ENCODE measurements around the gene GSK3B. TPM values are rescaled to one million over a fixed set of nuclear protein-coding genes. Genes with fewer than 3 reads are reported as not detected.

The GSK3B gene
- total RNA-seq, 1 experiment from 2014 or later, result 67.1 TPM

DNA sequence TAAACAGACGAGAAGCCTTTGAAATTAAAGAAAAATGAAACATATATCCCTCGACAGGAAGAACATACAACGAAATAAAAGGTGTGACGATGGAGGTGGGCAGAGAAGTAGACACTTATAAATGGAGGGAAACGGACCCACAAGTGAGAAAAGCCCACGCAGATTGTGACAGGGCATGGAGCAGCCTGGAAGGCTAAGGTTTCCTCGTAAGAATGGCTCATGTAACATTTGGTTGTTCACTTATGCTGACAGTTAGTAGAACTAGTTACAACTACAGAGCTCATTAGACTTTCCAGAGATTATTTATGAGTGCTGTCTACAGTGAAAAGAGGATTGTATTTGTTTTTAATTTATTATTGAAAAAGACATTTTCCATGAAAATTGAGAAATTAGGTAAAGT is 229.8 kb downstream of the GSK3B start:
- H3K27ac ChIP-seq (ENCODE audit: low read length), result no peak overlapping the region
- no peaks in the 10 kb centered on the region for H4K20me1 ChIP-seq (ENCODE audit: insufficient read depth, low read depth, low read length)
- no peak overlapping the region for H3K9ac ChIP-seq (ENCODE audit: low read length)
- H2AFZ ChIP-seq (ENCODE audit: low read length), result no peak overlapping the region
- no peaks in the 10 kb centered on the region for H3K9me2 ChIP-seq (replicated peaks; ENCODE audit: insufficient read depth, low read length)
- no peak overlapping the region for H3K4me2 ChIP-seq (ENCODE audit: low read depth, low read length, poor library complexity, severe bottlenecking)
- H3K27me3 ChIP-seq (ENCODE audit: low read length), result no peaks in the 10 kb centered on the region
- DNase-seq, result no peak
- H3K36me3 ChIP-seq (ENCODE audit: insufficient read depth, low read length), result peaks cover 42% of the 10 kb centered on the region
- no peaks in the 10 kb centered on the region for H3K9me3 ChIP-seq (ENCODE audit: low read length)
- H3K79me2 ChIP-seq (ENCODE audit: low read length), result peaks cover 63% of the 10 kb centered on the region
- peaks cover 6% of the 10 kb centered on the region; the same call in 1 of the 2 replicates for H3K4me1 ChIP-seq (ENCODE audit: low read length)
- no peak overlapping the region for H3K4me3 ChIP-seq (ENCODE audit: low read length)

DNA sequence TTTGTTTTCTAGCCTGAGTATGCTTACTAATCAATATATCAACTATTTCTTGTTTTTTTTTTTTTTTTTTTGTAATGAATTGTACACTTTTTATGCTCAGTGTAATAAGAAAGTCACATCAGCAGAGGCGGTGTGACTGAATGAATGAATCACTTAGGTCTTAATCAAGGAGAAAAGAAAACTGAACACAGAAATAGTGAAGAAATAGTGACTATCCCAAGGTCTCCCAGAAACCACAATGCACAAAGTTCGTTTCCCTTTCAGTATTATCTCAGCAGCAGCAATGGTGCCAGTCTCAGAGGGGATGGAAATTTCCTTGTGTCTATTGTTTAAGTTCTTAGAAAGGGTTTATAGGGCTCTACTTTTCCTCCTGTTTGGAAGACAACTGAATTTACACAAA is 231.6 kb downstream of the GSK3B start:
- no peak overlapping the region for H3K9ac ChIP-seq (ENCODE audit: low read length)
- H3K9me2 ChIP-seq (replicated peaks; ENCODE audit: insufficient read depth, low read length), result no peaks in the 10 kb centered on the region
- no peak overlapping the region for H3K4me3 ChIP-seq (ENCODE audit: low read length)
- no peak overlapping the region for H3K27ac ChIP-seq (ENCODE audit: low read length)
- no peaks in the 10 kb centered on the region for H3K4me1 ChIP-seq (ENCODE audit: low read length)
- H3K4me2 ChIP-seq (ENCODE audit: low read depth, low read length, poor library complexity, severe bottlenecking), result no peak overlapping the region
- no peaks in the 10 kb centered on the region for H4K20me1 ChIP-seq (ENCODE audit: insufficient read depth, low read depth, low read length)
- peaks cover 62% of the 10 kb centered on the region for H3K79me2 ChIP-seq (ENCODE audit: low read length)
- no peak overlapping the region for H2AFZ ChIP-seq (ENCODE audit: low read length)
- DNase-seq, result no peak
- H3K36me3 ChIP-seq (ENCODE audit: insufficient read depth, low read length), result peaks cover 57% of the 10 kb centered on the region
- H3K9me3 ChIP-seq (ENCODE audit: low read length), result peaks cover 6% of the 10 kb centered on the region; the same call in 1 of the 2 replicates
- no peaks in the 10 kb centered on the region for H3K27me3 ChIP-seq (ENCODE audit: low read length)

- Histone ChIP-seq H3K79me2 (ENCODE audit: low read length) (peaks cover 61% of the 10 kb centered on the region), H4K20me1 (ENCODE audit: insufficient read depth, low read depth, low read length) (no peaks in the 10 kb centered on the region), H3K4me2 (ENCODE audit: low read depth, low read length, poor library complexity, severe bottlenecking) (no peak overlapping the region), H3K9me3 (ENCODE audit: low read length) (peaks cover 6% of the 10 kb centered on the region; the same call in 1 of the 2 replicates), H3K27me3 (ENCODE audit: low read length) (no peaks in the 10 kb centered on the region), H3K9ac (ENCODE audit: low read length) (no peak overlapping the region), H3K4me3 (ENCODE audit: low read length) (no peak overlapping the region), H3K36me3 (ENCODE audit: insufficient read depth, low read length) (peaks cover 61% of the 10 kb centered on the region), H3K27ac (ENCODE audit: low read length) (no peak overlapping the region), H3K4me1 (ENCODE audit: low read length) (no peaks in the 10 kb centered on the region), H2AFZ (ENCODE audit: low read length) (no peak overlapping the region), H3K9me2 (replicated peaks; ENCODE audit: insufficient read depth, low read length) (no peaks in the 10 kb centered on the region)
- DNase-seq, result no peak
Observed at GRCh38 chr3:119861681-119862080, 232.6 kb downstream of the GSK3B start.

- no peaks in the 10 kb centered on the region for H4K20me1 ChIP-seq (ENCODE audit: insufficient read depth, low read depth, low read length)
- no peaks in the 10 kb centered on the region for H3K4me1 ChIP-seq (ENCODE audit: low read length)
- no peaks in the 10 kb centered on the region for H3K27me3 ChIP-seq (ENCODE audit: low read length)
- H2AFZ ChIP-seq (ENCODE audit: low read length), result no peak overlapping the region
- peaks cover 62% of the 10 kb centered on the region for H3K79me2 ChIP-seq (ENCODE audit: low read length)
- no peak overlapping the region for H3K27ac ChIP-seq (ENCODE audit: low read length)
- H3K9me2 ChIP-seq (replicated peaks; ENCODE audit: insufficient read depth, low read length), result no peaks in the 10 kb centered on the region
- H3K4me3 ChIP-seq (ENCODE audit: low read length), result no peak overlapping the region
- peaks cover 6% of the 10 kb centered on the region; the same call in 1 of the 2 replicates for H3K9me3 ChIP-seq (ENCODE audit: low read length)
- DNase-seq, result no peak
- no peak overlapping the region for H3K9ac ChIP-seq (ENCODE audit: low read length)
- no peak overlapping the region for H3K4me2 ChIP-seq (ENCODE audit: low read depth, low read length, poor library complexity, severe bottlenecking)
- peaks cover 56% of the 10 kb centered on the region for H3K36me3 ChIP-seq (ENCODE audit: insufficient read depth, low read length)
Observed at GRCh38 chr3:119859728-119860127, 234.5 kb downstream of the GSK3B start.

DNA sequence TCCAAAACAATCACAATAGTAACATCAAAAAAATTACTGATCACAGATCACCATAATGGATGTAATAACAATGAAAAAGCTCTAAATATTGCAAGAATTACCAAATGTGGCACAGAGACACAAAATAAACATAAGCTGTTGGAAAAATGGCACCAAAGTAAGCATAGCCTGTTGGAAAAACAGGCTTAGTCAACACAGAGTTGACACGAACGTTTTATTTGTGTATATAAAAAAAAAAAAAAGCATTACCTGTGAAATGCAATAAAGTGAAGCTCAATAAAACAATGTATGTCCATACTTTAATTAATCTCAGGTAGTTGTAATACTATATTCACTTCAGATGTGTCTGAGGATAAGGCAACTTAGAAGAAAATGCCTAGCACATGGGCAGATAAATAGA is 235.3 kb downstream of the GSK3B start:
- Histone ChIP-seq H3K36me3 (ENCODE audit: insufficient read depth, low read length) (peaks cover 54% of the 10 kb centered on the region), H3K4me1 (ENCODE audit: low read length) (no peaks in the 10 kb centered on the region), H3K27ac (ENCODE audit: low read length) (no peak overlapping the region), H3K9me3 (ENCODE audit: low read length) (peaks cover 6% of the 10 kb centered on the region; the same call in 1 of the 2 replicates), H3K9ac (ENCODE audit: low read length) (no peak overlapping the region), H4K20me1 (ENCODE audit: insufficient read depth, low read depth, low read length) (no peaks in the 10 kb centered on the region), H3K27me3 (ENCODE audit: low read length) (no peaks in the 10 kb centered on the region), H3K9me2 (replicated peaks; ENCODE audit: insufficient read depth, low read length) (no peaks in the 10 kb centered on the region), H3K79me2 (ENCODE audit: low read length) (peaks cover 62% of the 10 kb centered on the region), H3K4me3 (ENCODE audit: low read length) (no peak overlapping the region), H2AFZ (ENCODE audit: low read length) (no peak overlapping the region), H3K4me2 (ENCODE audit: low read depth, low read length, poor library complexity, severe bottlenecking) (no peak overlapping the region)
- no peak for DNase-seq

- Histone ChIP-seq H3K27ac (ENCODE audit: low read length) (no peak overlapping the region), H4K20me1 (ENCODE audit: insufficient read depth, low read depth, low read length) (no peaks in the 10 kb centered on the region), H3K4me2 (ENCODE audit: low read depth, low read length, poor library complexity, severe bottlenecking) (no peak overlapping the region), H3K4me1 (ENCODE audit: low read length) (no peaks in the 10 kb centered on the region), H3K9me2 (replicated peaks; ENCODE audit: insufficient read depth, low read length) (no peaks in the 10 kb centered on the region), H3K4me3 (ENCODE audit: low read length) (no peak overlapping the region), H3K36me3 (ENCODE audit: insufficient read depth, low read length) (peaks cover 36% of the 10 kb centered on the region), H3K27me3 (ENCODE audit: low read length) (no peaks in the 10 kb centered on the region), H2AFZ (ENCODE audit: low read length) (no peak overlapping the region), H3K79me2 (ENCODE audit: low read length) (peaks cover 51% of the 10 kb centered on the region), H3K9ac (ENCODE audit: low read length) (no peak overlapping the region), H3K9me3 (ENCODE audit: low read length) (peaks cover 6% of the 10 kb centered on the region; the same call in 1 of the 2 replicates)
- DNase-seq, result no peak
Observed at GRCh38 chr3:119856695-119857094, 237.6 kb downstream of the GSK3B start.

- H4K20me1 ChIP-seq (ENCODE audit: insufficient read depth, low read depth, low read length), result no peaks in the 10 kb centered on the region
- peaks cover 15% of the 10 kb centered on the region for H3K36me3 ChIP-seq (ENCODE audit: insufficient read depth, low read length)
- no peak for DNase-seq
- H3K9me2 ChIP-seq (replicated peaks; ENCODE audit: insufficient read depth, low read length), result no peaks in the 10 kb centered on the region
- H3K27me3 ChIP-seq (ENCODE audit: low read length), result no peaks in the 10 kb centered on the region
- H3K27ac ChIP-seq (ENCODE audit: low read length), result no peak overlapping the region
- H3K4me2 ChIP-seq (ENCODE audit: low read depth, low read length, poor library complexity, severe bottlenecking), result no peak overlapping the region
- H3K79me2 ChIP-seq (ENCODE audit: low read length), result peaks cover 59% of the 10 kb centered on the region
- no peaks in the 10 kb centered on the region for H3K9me3 ChIP-seq (ENCODE audit: low read length)
- H2AFZ ChIP-seq (ENCODE audit: low read length), result no peak overlapping the region
- H3K4me1 ChIP-seq (ENCODE audit: low read length), result no peaks in the 10 kb centered on the region
- no peak overlapping the region for H3K9ac ChIP-seq (ENCODE audit: low read length)
- no peak overlapping the region for H3K4me3 ChIP-seq (ENCODE audit: low read length)
Observed at GRCh38 chr3:119849126-119849525, 245.1 kb downstream of the GSK3B start.

GRCh38 chr3:119841808-119842471 is 252.3 kb downstream of the GSK3B start:
- 0 out of 2 replicates have a peak, but pooled peaks cover 11% of the 10 kb centered on the region for H3K36me3 ChIP-seq (ENCODE audit: insufficient read depth, low read length)
- H3K4me1 ChIP-seq (ENCODE audit: low read length), result no peaks in the 10 kb centered on the region

More at GRCh38 chr3:119841808-119842471, 252.3 kb downstream of the GSK3B start:
- peaks cover 40% of the 10 kb centered on the region for H3K79me2 ChIP-seq (ENCODE audit: low read length)
- H2AFZ ChIP-seq (ENCODE audit: low read length), result no peak overlapping the region
- DNase-seq, result no peak
- H3K4me3 ChIP-seq (ENCODE audit: low read length), result no peak overlapping the region
- H3K9me2 ChIP-seq (replicated peaks; ENCODE audit: insufficient read depth, low read length), result no peaks in the 10 kb centered on the region
- no peaks in the 10 kb centered on the region for H3K27me3 ChIP-seq (ENCODE audit: low read length)
- no peaks in the 10 kb centered on the region for H3K9me3 ChIP-seq (ENCODE audit: low read length)
- no peak overlapping the region for H3K9ac ChIP-seq (ENCODE audit: low read length)
- H3K4me2 ChIP-seq (ENCODE audit: low read depth, low read length, poor library complexity, severe bottlenecking), result no peak overlapping the region
- H3K27ac ChIP-seq (ENCODE audit: low read length), result no peak overlapping the region
- no peaks in the 10 kb centered on the region for H4K20me1 ChIP-seq (ENCODE audit: insufficient read depth, low read depth, low read length)

Data from Karpas-422 (cell line).